NCI-H146 (cell line): ENCODE results near the gene SELENOI.
"Not testable (repeated sequence)": the region's sequence is repeated elsewhere in the genome, so short reads cannot be mapped to it uniquely, and the experiment has no call there.

Experiments
- DNase-seq: peaks from one replicate; lab custom pipeline; 2025; lab: John Stamatoyannopoulos, UW

The SELENOI gene

DNA sequence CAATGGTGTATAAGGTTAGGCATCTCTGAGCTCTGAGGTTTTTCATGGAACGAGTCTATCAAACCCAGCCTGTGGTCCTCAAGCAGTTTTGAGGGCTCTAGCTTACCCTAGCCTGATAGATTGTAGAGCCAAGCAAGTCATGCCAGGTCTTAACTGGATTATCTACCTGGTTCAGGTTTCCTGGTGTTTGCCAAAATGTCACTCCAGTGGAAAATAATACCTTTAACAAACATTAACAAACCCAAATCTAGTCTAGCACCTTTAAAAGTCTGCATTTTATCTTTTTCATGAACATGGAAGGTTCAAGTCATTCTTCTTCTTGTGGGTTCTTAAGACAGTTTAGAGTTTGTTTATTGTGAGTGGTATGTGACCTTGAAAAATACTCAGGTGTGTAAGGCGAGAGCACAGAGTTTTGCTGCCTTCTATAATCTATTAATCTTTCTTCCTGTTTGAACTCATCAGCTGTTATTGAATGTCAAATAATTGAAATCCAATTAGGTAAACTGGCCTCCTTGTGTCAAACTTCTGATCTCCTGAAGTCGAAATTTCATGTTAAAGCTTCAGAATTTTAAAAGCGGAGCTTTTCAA, 14.0 kb downstream of the SELENOI start:
- DNase-seq = no peak

- DNase-seq = no peak
Observed at GRCh38 chr2:26363323-26363722, 17.4 kb downstream of the SELENOI start.

- no peak for DNase-seq
Observed at GRCh38 chr2:26363958-26364357, 18.0 kb downstream of the SELENOI start.

DNA sequence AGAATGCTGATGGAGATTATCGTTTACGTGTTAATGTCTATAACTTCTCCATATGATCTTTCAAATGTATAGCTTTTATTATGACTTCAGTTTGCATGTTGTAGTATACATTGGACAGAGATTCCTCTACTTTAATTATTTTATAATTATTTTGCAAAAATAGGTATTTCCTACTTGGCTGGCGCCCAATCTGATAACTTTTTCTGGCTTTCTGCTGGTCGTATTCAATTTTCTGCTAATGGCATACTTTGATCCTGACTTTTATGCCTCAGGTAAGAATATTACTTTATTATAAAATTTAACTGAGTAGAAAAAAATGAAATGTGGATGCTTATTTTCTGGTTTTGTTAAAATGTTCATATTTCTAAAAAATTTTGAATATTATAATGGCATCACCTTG, 18.7 kb downstream of the SELENOI start:
- DNase-seq = no peak

DNA sequence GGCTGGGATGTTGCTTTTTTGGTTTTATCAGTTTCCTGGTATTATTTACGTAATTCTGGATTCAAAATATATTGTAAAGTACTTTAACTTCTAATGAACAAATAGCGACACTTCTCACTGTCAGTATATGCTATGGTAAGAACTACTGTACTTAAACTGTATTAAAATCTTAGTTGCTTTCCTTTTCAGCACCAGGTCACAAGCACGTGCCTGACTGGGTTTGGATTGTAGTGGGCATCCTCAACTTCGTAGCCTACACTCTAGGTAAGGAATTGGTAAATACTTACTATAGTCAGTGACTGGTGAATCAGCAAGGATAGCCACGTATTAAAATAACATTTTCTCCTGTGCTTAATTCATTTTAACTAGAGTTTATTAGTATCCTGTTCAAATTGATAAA, 21.0 kb downstream of the SELENOI start:
- no peak for DNase-seq

- not testable (repeated sequence) for DNase-seq
Observed at GRCh38 chr2:26369664-26370063, 23.7 kb downstream of the SELENOI start.

- not testable (repeated sequence) for DNase-seq
Observed at GRCh38 chr2:26370909-26371308, 25.0 kb downstream of the SELENOI start.

DNA sequence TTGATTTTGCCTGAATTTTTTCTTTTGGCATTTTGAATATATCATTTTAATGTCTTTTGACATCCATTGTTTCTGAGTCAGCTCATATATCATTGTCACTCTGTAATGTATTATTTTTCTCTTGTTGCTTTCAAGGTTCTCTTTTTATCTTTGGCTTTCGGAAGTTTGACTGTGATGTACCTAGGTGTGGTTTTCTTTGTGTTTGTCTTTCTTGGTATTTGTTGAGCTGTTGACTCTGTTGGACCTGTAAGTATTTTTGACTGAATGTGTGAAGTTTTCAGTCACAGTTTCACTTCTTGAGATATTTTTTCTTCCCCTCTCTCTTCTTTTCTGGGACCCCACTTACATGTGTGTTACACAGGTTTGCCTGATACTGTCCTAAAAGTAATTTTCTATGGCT, 30.9 kb downstream of the SELENOI start:
- DNase-seq = no peak

GRCh38 chr2:26380281-26380680, 34.3 kb downstream of the SELENOI start:
- no peak for DNase-seq

GRCh38 chr2:26382564-26382963, 36.6 kb downstream of the SELENOI start:
- no peak for DNase-seq

DNA sequence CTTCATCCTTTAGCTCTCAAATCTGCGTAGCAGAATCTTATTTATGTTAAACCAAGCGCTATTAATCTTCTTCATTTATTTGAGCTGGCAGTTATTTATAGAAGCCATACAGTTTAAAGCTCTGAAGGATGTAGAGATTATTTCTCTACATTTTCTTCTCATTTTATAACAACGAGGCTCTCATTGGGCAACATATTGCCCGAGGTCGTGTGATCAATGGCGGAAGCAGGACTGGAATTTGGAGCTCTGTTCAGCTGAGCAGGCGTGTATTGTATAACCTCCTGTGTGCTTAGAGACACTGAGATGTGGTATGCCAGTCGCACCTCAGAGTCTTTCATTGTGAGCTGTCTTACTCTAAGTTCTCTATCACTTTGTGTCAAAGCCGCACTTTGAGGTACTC, 38.2 kb downstream of the SELENOI start:
- no peak for DNase-seq

- DNase-seq = no peak
Observed at GRCh38 chr2:26384597-26384996, 38.7 kb downstream of the SELENOI start.

DNA sequence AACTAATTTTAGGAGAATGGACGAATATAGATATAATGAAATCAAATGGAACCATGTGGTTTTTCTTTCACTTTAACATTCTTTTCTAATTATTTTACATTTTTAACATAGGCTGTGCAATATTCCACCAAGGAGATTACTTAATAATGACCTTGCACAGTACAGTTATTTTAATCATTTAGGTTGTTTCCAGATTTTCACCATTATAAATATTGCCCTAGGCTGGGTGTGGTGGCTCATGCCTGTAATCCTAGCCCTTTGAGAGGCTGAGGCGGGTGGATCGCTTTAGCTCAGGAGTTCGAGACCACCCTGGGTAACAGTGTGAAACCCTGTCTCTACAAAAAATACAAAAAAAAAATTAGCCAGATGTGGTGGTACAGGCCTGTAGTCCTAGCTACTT, 41.2 kb downstream of the SELENOI start:
- no peak for DNase-seq

- DNase-seq = no peak
Observed at GRCh38 chr2:26394694-26395093, 48.8 kb downstream of the SELENOI start.

- DNase-seq = no peak
Observed at GRCh38 chr2:26395394-26395793, 49.5 kb downstream of the SELENOI start.

DNA sequence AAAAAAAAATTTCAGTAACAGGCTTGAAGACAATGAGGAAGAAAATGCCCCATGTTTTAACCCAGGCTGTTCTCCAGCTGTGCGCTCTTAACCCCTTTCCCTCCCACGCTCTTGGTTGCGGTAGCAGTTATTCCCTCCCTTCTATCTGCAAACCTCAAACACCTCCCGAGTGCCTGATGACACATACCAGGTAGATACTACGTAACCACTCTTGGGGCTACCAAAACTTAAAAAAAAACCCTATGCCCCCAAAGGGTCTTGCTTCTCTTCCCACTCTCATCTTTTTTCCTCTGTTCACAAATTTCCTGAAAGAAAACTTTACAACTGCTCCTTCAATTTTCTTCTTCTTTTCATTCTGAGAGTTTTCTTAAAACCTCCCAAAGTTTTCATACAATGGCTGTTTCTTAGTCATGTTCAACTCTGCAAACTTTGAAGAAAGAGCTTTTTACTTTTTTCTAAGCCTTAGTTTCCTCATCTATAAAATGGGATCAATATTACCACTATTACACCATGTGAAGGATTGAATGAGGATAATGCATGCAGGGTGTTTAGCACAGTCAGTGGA, 50.9 kb downstream of the SELENOI start:
- no peak for DNase-seq

- peak; percentile 30 for DNase-seq
Observed at GRCh38 chr2:26399771-26400376, 53.9 kb downstream of the SELENOI start.

GRCh38 chr2:26400723-26401122, 54.8 kb downstream of the SELENOI start:
- DNase-seq = no peak

DNA sequence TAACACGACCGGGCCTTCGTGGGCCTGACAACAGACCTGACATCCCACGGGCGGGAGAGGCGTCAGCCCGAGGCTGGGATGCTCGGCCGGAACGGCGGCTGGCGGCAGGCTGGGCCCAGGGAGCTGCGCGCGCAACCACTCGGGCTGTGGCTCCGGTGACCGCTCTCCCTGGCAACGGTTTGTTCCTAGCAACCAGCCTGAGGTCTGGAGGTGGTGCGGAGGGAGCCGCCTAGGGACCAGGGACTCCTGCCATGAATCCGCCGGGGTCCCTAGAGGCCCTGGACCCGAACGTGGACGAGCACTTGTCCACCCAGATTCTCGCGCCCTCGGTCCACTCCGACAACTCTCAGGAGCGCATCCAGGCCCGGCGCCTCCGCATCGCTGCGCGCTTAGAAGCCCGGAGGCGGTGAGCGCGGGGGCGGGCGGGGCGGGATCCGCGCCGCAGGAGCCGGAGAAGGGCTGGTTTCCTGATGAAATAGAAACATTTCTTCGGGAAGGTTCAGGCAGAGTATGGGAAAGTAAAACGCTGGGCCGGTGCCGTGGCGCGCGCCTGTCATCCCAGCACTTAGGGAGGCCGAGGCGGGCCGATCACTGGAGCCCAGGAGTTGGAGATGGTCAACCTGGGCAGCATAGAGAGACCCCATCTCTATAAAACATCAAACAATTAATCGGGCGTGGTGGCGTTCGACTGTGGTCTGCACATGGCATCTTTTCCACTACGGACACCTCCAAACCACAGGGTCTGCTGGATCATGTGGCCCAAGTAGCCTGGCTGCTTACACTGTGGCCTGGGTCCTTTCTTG, 56.0 kb downstream of the SELENOI start, which contains the start of gene DRC1:
TSS of gene DRC1 (plus strand) at position 182 of the 803 bp plus-strand sequence. CDS start at position 252, 70 bp downstream.
- DNase-seq = peak; percentile 82

- DNase-seq = no peak
Observed at GRCh38 chr2:26407526-26407925, 61.6 kb downstream of the SELENOI start.

DNA sequence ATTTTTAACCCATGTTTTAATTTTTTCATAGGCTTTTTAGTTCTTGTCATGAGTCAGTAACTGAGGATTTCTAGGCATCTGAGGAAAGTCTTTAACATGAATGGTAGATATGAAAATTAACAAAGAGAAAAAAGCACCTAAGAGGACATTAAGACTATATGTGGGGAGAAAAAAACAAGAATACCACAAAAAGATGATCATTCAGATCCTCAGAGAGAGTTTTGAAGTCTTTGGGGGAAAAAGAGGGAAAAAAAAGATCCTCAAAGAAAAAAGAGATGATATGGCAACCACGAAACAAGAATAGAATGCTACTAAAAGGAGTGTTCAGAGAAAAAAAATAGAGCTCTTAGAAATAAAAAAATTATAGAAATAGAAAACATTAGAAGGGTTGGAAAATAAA, 63.8 kb downstream of the SELENOI start:
- DNase-seq = no peak

GRCh38 chr2:26410764-26411243, 64.9 kb downstream of the SELENOI start:
- DNase-seq = no peak

GRCh38 chr2:26411419-26411818, 65.5 kb downstream of the SELENOI start:
- DNase-seq = no peak
